Lung (tissue), 12 donors: ENCODE measurements around the gene RAD52. TPM values are rescaled to one million over a fixed set of nuclear protein-coding genes. Genes with fewer than 3 reads are reported as not detected.

Experiments used
- ATAC-seq: fragments of 200-7000 bp; cut with Tn5 transposase; one replicate; pipeline ENCODE4 v1.9.1; 2020; ENCODE audit warnings: moderate number of reproducible peaks; ENCODE audit not compliant: insufficient read depth, low FRiP score
- DNase-seq, 3 donors: peaks; one replicate each; pipeline ENCODE4 v3.0.0-alpha.2; 2013 to 2017
- H3K27ac ChIP-seq, 2 donors: one replicate each; pipeline ENCODE4 v1.5.1; 2013; ENCODE audit warnings: mild to moderate bottlenecking in 2 of 2, moderate library complexity in 2 of 2, control low read depth in 1 of 2, inconsistent platforms in 1 of 2, low read depth in 1 of 2, low read length in 1 of 2
- H3K27me3 ChIP-seq, 3 donors: one replicate each; pipeline ENCODE4 v1.5.1; 2013; ENCODE audit warnings: low read length in 2 of 3; ENCODE audit not compliant: control insufficient read depth in 3 of 3, insufficient read depth in 3 of 3
- H3K36me3 ChIP-seq, 4 donors: one replicate each; pipeline ENCODE4 v1.5.1; 2013; ENCODE audit warnings: low read length in 4 of 4, mild to moderate bottlenecking in 1 of 4, moderate library complexity in 1 of 4; ENCODE audit not compliant: control insufficient read depth in 4 of 4, insufficient read depth in 4 of 4
- H3K4me1 ChIP-seq, 5 donors: one replicate each; pipeline ENCODE4 v1.5.1; 2013; ENCODE audit warnings: low read length in 5 of 5, mild to moderate bottlenecking in 2 of 5, moderate library complexity in 1 of 5; ENCODE audit not compliant: control insufficient read depth in 5 of 5, insufficient read depth in 5 of 5
- H3K4me3 ChIP-seq: one replicate; pipeline ENCODE4 v1.5.1; 2013; ENCODE audit warnings: mild to moderate bottlenecking, control low read depth, moderate library complexity
- H3K9ac ChIP-seq, 2 donors: one replicate each; pipeline ENCODE4 v1.5.1; 2013; ENCODE audit warnings: low read length in 2 of 2, control low read depth in 1 of 2; ENCODE audit not compliant: insufficient read depth in 1 of 2
- H3K9me3 ChIP-seq, 4 donors: one replicate each; pipeline ENCODE4 v1.5.1; 2013; ENCODE audit warnings: low read length in 3 of 4, mild to moderate bottlenecking in 1 of 4, moderate library complexity in 1 of 4; ENCODE audit not compliant: control insufficient read depth in 4 of 4, insufficient read depth in 3 of 4
- CTCF ChIP-seq: IDR thresholded peaks from 2 replicates; pipeline ENCODE4 v1.5.1; 2012; ENCODE audit warnings: mild to moderate bottlenecking; ENCODE audit errors: control extremely low read depth, extremely low read depth
- WGBS, 2 donors: extraction: QIAGEN DNeasy Blood & Tissue Kit; methylation state at CpG; one replicate each; pipeline ENCODE4 v1.1.7; 2013; 5-methylcytosine and 5-hydroxymethylcytosine counted together
- polyA plus RNA-seq, 2 donors: library from polyadenylated mRNA; stranded (reverse); fragments of 200-250 nt; gene quantifications; one replicate each; pipeline ENCODE4 v1.2.1, GENCODE V29; 2013
- total RNA-seq, 2 donors: library from RNA; depleted of rRNA in 1 of 2; stranded (reverse); fragments of >200 nt in 1 of 2; gene quantifications; one replicate each; pipeline ENCODE4 v1.2.1, GENCODE V29; 2014 to 2021
- donor health status: control.
- donor health status: control.
- donor health status: Bipolar disorder and iron deficiency.
- donor health status: healthy.
- donor health status: DM: yes; HTN: yes; CAD: no.

RAD52 gene
- total and polyA plus RNA-seq, 4 donors: 4.3 to 36.8 (median 8.0) TPM

GRCh38 chr12:867905-868304, 81.6 kb downstream of the RAD52 start:
- ATAC-seq: no peak
- H3K4me1 ChIP-seq: no peaks in the 10 kb centered on the region
- WGBS, 2 donors: 94 to 96% methylated on average over 5 of the region's 5 CpGs
- H3K36me3 ChIP-seq: peaks cover 20 to 36% (median 30%) of the 10 kb centered on the region in 4 donors
- no peak overlapping the region for H3K4me3 ChIP-seq
- no peaks in the 10 kb centered on the region for H3K27me3 ChIP-seq
- H3K9me3 ChIP-seq: no peaks in the 10 kb centered on the region
- DNase-seq: no peak
- no peak for TF ChIP-seq CTCF
- no peak overlapping the region for H3K27ac ChIP-seq
- no peak overlapping the region for H3K9ac ChIP-seq

GRCh38 chr12:865614-866013, 83.9 kb downstream of the RAD52 start:
- Histone ChIP-seq H3K4me3 (no peak overlapping the region), H3K36me3 (peaks cover 18 to 38% (median 31%) of the 10 kb centered on the region in 4 donors), H3K27ac (no peak overlapping the region), H3K9ac (no peak overlapping the region), H3K9me3 (no peaks in the 10 kb centered on the region), H3K27me3 (no peaks in the 10 kb centered on the region), H3K4me1 (no peaks in the 10 kb centered on the region)
- no peak for ATAC-seq
- no peak for TF ChIP-seq CTCF
- DNase-seq: no peak
- 83 to 95% methylated on average over 1 of the region's 1 CpG for WGBS, 2 donors

- H3K9me3 ChIP-seq: no peaks in the 10 kb centered on the region
- H3K9ac ChIP-seq: no peak overlapping the region
- WGBS, 2 donors: 85 to 93% methylated on average over 1 of the region's 1 CpG
- no peak for TF ChIP-seq CTCF
- no peak overlapping the region for H3K27ac ChIP-seq
- H3K27me3 ChIP-seq: no peaks in the 10 kb centered on the region
- peaks cover 16 to 35% (median 28%) of the 10 kb centered on the region in 4 donors for H3K36me3 ChIP-seq
- H3K4me3 ChIP-seq: no peak overlapping the region
- ATAC-seq (no peak), DNase-seq (no peak)
- no peaks in the 10 kb centered on the region for H3K4me1 ChIP-seq
These were observed 86.2 kb downstream of the RAD52 start for GRCh38 chr12:863285-863684.

- ATAC-seq (no peak), DNase-seq (no peak)
- no peak overlapping the region for H3K9ac ChIP-seq
- no peaks in the 10 kb centered on the region for H3K9me3 ChIP-seq
- peaks cover 13 to 34% (median 29%) of the 10 kb centered on the region in 4 donors for H3K36me3 ChIP-seq
- H3K27ac ChIP-seq: no peak overlapping the region
- no peaks in the 10 kb centered on the region for H3K27me3 ChIP-seq
- TF ChIP-seq CTCF: no peak
- WGBS, 2 donors: 77 to 90% methylated on average over 4 of the region's 4 CpGs
- H3K4me1 ChIP-seq: no peaks in the 10 kb centered on the region
- no peak overlapping the region for H3K4me3 ChIP-seq
These were observed 87.1 kb downstream of the RAD52 start for GRCh38 chr12:862303-862911.
